ENCODE results near the gene CPN1.
"Not testable (repeated sequence)": the region's sequence is repeated elsewhere in the genome, so short reads cannot be mapped to it uniquely, and the experiment has no call there.

CPN1 gene

GRCh38 chr10:100081075-100082001 lies at the start of gene CPN1:
Gene CPN1, minus strand, starts transcription at chr10:100081869. Its CDS starts 244 bp downstream, at chr10:100081625.
- DNase-seq (ENCODE audit: low read depth), result no peak

- no peak for DNase-seq (ENCODE audit: low read depth)
Measured at GRCh38 chr10:100130831-100131230, 49.2 kb upstream of the CPN1 start.

GRCh38 chr10:100129424-100129823 lies 47.8 kb upstream of the CPN1 start:
- DNase-seq (ENCODE audit: low read depth), result no peak

GRCh38 chr10:100128951-100129350 lies 47.3 kb upstream of the CPN1 start:
- no peak for DNase-seq (ENCODE audit: low read depth)

- DNase-seq (ENCODE audit: low read depth), result not testable (repeated sequence)
Measured at GRCh38 chr10:100125335-100125734, 43.7 kb upstream of the CPN1 start.

- no peak for DNase-seq (ENCODE audit: low read depth)
Measured at GRCh38 chr10:100124097-100124496, 42.4 kb upstream of the CPN1 start.

- no peak for DNase-seq (ENCODE audit: low read depth)
Measured at GRCh38 chr10:100122780-100123179, 41.1 kb upstream of the CPN1 start.

- DNase-seq (ENCODE audit: low read depth), result no peak
Measured at GRCh38 chr10:100120550-100120949, 38.9 kb upstream of the CPN1 start.

GRCh38 chr10:100119726-100120125 lies 38.1 kb upstream of the CPN1 start:
- no peak for DNase-seq (ENCODE audit: low read depth)

GRCh38 chr10:100114976-100115770 lies 33.5 kb upstream of the CPN1 start:
- DNase-seq (ENCODE audit: low read depth), result no peak

- no peak for DNase-seq (ENCODE audit: low read depth)
Measured at GRCh38 chr10:100114460-100114859, 32.8 kb upstream of the CPN1 start.

GRCh38 chr10:100109670-100110069 lies 28.0 kb upstream of the CPN1 start:
- DNase-seq (ENCODE audit: low read depth), result no peak

- no peak for DNase-seq (ENCODE audit: low read depth)
Measured at GRCh38 chr10:100106865-100107264, 25.2 kb upstream of the CPN1 start.

GRCh38 chr10:100104300-100104699 lies 22.6 kb upstream of the CPN1 start:
- no peak for DNase-seq (ENCODE audit: low read depth)

GRCh38 chr10:100103581-100103980 lies 21.9 kb upstream of the CPN1 start:
- no peak for DNase-seq (ENCODE audit: low read depth)

- no peak for DNase-seq (ENCODE audit: low read depth)
Measured at GRCh38 chr10:100101192-100102076, 19.8 kb upstream of the CPN1 start.

GRCh38 chr10:100100651-100101184 lies 19.0 kb upstream of the CPN1 start:
- no peak for DNase-seq (ENCODE audit: low read depth)

GRCh38 chr10:100089241-100089640 lies 7.6 kb upstream of the CPN1 start:
- DNase-seq (ENCODE audit: low read depth), result no peak

GRCh38 chr10:100086708-100087107 lies 5.0 kb upstream of the CPN1 start:
- not testable (repeated sequence) for DNase-seq (ENCODE audit: low read depth)

- DNase-seq (ENCODE audit: low read depth), result no peak
Measured at GRCh38 chr10:100085596-100085995, 3.9 kb upstream of the CPN1 start.

- no peak for DNase-seq (ENCODE audit: low read depth)
Measured at GRCh38 chr10:100083623-100084022, 2.0 kb upstream of the CPN1 start.

GRCh38 chr10:100082276-100082675 lies 607 bp upstream of the CPN1 start:
- DNase-seq (ENCODE audit: low read depth), result not testable (repeated sequence)

Measured in activated T-cell treated with anti-CD3 and anti-CD28 coated beads for 24 hours (primary cell).